ENCODE measurements around the gene HPGDS.

GRCh38 chr4:94251094-94251493 lies 91.5 kb downstream of the HPGDS start:
- TF ChIP-seq CTCF (IDR thresholded peaks at IDR 0.05) (no peak), POLR2A (IDR thresholded peaks at IDR 0.05) (no peak), POLR2AphosphoS5 (IDR thresholded peaks at IDR 0.05) (no peak)
